ENCODE results near the gene ZNF335.

ZNF335 gene

DNA sequence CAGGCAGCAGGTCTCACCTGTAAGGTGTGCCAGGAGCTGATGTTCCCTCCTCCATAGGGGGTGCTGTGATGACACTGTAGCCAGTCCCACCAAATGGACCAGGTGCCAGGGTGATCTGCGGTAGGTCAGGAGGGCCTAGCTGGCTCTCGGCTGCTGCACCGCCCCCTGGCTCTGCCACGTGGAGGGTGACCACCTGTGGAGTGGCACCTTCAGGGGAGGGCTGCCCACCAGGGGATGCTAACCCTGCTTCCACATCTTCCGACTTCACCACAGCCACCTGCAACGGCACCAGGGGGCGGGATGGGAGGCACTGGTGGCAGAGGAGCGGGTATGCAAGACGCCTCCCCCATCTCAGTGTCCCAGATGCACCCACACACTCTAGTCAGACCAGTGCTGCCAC, 18.3 kb downstream of the ZNF335 start:
- TF ChIP-seq GATA3 (IDR thresholded peaks at IDR 0.05; ENCODE audit: low read depth, low read length) (no peak), GATA2 (IDR thresholded peaks at IDR 0.05; ENCODE audit: low read depth, low read length) (no peak)

DNA sequence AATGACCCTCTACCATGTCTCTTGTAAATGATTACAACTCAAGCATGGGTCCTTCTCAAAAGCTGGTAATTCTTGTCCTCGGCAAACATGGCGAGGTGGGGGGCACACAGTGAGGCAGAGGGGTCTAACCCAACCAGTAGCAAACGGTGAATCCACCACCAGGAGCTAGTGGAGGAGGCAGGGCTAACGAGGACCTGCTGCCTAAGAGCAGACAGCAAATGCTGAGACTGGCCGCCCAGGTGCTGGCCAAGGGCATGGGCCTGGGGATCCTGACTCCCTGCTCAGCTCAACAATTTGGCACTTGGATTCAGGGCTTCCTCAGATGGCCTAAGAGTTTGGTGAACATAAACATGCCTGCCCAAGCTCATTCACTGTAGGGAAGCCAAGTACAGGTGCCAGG, 19.1 kb downstream of the ZNF335 start:
- TF ChIP-seq GATA2 (IDR thresholded peaks at IDR 0.05; ENCODE audit: low read depth, low read length) = no peak
- no peak for TF ChIP-seq GATA3 (IDR thresholded peaks at IDR 0.05; ENCODE audit: low read depth, low read length)

DNA sequence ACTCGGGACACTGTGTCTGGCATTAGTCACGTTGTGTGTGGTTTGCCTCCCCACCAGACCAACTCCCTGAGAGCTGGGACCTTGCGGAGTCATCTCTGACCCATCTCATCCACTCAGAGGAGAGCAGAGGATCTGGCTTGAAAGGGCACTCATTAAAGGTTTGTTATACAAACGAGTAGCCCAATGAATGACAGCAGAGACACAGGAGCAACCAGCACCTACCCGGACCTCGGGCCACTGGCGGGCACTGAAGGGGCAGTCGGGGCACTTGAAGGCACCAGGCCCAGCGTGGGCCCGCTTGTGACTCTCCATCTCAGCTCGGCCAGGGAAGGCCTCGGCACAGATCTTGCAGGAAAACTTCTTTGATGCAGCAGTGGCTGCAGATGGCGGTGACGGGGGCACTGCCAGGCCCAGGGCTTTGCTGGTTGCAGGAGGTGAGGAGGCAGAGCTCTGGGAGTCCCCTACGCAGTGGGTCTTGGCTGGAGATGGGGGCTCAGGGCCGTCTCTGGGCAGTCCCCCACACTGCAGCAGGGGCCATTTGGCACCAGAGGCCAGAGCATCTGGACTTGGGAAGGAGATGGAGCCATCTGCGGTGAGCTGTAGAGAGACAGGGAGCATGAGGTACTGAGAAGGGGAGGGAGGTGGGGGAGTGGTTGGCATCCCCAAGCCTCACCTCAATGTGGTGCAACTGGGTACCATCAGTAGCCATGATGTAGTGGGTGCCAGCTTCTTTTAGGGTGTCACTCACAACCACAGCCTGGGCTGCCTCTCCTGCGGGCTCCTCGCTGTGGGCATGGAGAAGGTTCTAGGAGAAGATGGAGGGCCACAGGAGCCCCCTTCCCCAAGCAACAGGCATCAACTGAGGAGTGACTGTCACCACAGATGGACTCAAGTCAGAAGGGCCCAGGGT, 19.8 kb downstream of the ZNF335 start:
- TF ChIP-seq GATA2 (IDR thresholded peaks at IDR 0.05; ENCODE audit: low read depth, low read length) (no peak), GATA3 (IDR thresholded peaks at IDR 0.05; ENCODE audit: low read depth, low read length) (no peak)

DNA sequence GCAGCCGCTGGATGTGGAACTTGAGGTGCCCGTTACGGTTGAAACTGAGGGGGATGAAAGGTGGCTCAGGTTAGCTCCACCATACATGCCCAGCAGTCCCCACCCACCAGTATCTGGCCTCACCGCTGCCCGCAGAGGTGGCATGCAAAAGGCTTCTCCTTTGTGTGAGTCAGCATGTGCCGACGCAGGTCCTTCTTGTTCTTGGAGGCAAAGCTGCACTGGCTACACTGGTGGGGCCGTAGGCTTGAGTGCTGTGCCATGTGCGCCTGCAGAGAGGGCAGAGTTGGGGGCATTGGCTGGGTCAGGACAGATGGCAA, 21.7 kb downstream of the ZNF335 start:
- TF ChIP-seq GATA3 (IDR thresholded peaks at IDR 0.05; ENCODE audit: low read depth, low read length) (no peak), GATA2 (IDR thresholded peaks at IDR 0.05; ENCODE audit: low read depth, low read length) (no peak)

DNA sequence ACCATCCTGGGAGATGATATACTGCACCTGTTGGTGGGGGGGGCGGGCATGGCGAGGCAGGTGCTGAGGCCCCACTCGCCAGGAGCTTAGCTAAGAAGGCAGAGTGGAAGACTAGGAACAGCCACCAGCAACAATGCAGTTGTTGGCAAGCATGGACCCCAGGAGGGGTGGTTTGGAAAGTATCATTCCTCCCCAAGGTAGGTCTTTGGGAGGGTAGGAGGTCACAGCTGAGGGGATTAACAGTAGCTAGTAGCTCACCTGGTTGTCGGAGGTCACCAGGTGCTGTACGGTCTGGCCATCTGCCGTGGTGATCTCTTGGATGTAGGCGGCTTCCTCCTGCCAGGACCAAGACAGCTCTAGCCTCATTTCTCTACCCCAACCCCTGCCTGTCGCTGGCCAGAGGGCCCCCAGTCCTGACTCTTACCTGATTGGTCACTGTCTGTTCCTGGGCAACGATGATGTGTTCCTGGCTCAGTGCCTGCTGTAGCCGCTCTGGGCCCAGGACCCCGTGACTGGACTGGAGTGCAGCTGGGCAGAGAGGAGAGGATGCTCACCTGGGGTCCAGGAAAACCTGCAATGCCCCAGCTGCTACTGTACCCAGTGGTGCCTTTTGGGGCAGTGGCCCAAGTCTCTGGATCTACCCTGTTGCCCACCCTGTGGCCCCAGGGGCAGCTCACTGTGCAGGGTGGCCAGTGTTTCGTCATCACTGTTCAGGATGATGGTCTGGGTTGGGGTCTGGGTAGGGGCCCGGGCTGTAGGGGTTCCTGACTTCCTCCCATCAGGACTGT, 22.3 kb downstream of the ZNF335 start:
- no peak for TF ChIP-seq GATA2 (IDR thresholded peaks at IDR 0.05; ENCODE audit: low read depth, low read length)
- TF ChIP-seq GATA3 (IDR thresholded peaks at IDR 0.05; ENCODE audit: low read depth, low read length) = no peak

DNA sequence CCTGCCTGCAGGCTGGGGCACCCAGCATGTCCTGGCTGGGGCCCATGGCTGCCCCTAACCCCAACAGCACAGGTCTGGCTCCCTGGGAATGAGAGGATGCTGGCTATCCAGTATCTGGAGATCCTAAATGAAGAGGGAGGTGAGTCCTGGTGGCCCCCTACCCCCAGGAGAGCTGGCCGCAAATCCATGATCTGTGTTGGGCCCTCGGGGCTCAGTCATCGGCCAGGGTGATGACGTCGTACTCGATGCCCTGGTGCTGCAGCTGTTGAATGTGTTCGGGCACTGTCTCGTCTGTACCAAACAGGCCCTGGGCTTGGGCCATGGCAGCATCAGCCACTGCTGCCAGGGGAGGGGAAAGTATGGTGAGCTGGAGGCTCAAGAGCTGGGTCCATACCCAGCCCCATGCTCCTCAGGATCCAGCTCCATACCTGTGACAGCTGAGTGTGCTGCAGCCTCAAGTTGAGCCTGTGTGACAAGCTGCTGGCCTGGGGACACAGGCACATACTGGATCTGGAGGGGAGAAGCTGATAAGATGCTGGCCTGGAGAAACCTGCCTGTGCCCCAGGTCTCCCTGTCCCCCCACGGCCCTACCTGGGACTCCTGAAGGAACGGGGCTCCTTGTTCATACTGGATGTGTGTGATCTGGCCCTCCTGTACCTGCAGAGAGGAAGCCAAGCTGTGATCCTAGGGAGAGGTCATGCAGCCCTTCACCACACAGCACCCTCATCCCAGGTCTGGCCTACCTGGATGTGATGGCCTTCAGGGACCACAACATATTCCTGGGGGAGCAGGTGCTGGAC, 23.1 kb downstream of the ZNF335 start:
- TF ChIP-seq GATA3 (IDR thresholded peaks at IDR 0.05; ENCODE audit: low read depth, low read length) (no peak), GATA2 (IDR thresholded peaks at IDR 0.05; ENCODE audit: low read depth, low read length) (no peak)

DNA sequence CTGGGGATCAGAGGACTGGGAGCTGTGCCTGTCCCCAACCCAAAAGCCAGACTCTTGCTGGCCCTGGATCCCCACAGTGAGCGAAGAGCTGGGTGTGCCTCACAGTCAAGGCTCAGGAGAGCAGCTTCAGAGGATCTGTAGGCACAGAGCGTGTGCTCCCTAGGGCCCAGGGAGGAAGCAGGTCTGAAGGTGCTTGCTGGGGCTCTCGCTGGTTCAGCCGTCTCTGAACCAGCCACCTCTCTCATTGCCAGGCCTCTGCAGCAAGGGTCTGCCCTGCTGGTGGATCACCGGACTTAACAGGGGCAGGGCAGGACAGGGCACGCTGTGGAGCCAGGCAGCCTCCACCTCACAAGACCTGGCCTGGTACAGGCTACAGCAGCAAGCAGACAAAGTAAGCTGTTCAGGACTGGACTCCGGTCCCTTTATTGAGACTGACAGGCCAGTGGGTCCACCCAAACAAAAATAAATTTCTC, 23.7 kb downstream of the ZNF335 start:
- TF ChIP-seq GATA2 (IDR thresholded peaks at IDR 0.05; ENCODE audit: low read depth, low read length) (no peak), GATA3 (IDR thresholded peaks at IDR 0.05; ENCODE audit: low read depth, low read length) (no peak)

DNA sequence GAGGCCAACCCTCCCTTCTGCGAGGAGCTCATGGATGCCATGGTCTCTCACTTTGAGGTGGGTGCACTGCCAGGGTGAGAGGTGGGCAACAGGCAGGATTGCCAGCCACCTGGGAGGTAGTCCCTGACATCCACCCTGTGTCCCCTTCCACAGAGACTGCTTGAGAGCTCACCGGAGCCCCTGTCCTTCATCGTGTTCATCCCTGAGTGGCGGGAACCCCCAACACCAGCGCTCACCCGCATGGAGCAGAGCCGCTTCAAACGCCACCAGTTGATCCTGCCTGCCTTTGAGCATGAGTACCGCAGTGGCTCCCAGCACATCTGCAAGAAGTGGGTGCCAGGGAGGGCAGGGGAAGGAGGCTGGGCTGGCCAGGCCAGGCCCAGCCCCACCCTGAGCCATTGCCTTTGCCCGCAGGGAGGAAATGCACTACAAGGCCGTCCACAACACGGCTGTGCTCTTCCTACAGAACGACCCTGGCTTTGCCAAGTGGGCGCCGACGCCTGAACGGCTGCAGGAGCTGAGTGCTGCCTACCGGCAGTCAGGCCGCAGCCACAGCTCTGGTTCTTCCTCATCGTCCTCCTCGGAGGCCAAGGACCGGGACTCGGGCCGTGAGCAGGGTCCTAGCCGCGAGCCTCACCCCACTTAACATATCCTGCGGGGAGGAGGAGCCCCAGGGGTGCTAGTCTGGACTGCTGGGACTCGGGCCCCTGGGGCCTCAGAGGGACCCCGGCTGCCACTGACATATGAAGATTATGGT, 24.7 kb downstream of the ZNF335 start:
- no peak for TF ChIP-seq GATA3 (IDR thresholded peaks at IDR 0.05; ENCODE audit: low read depth, low read length)
- no peak for TF ChIP-seq GATA2 (IDR thresholded peaks at IDR 0.05; ENCODE audit: low read depth, low read length)

DNA sequence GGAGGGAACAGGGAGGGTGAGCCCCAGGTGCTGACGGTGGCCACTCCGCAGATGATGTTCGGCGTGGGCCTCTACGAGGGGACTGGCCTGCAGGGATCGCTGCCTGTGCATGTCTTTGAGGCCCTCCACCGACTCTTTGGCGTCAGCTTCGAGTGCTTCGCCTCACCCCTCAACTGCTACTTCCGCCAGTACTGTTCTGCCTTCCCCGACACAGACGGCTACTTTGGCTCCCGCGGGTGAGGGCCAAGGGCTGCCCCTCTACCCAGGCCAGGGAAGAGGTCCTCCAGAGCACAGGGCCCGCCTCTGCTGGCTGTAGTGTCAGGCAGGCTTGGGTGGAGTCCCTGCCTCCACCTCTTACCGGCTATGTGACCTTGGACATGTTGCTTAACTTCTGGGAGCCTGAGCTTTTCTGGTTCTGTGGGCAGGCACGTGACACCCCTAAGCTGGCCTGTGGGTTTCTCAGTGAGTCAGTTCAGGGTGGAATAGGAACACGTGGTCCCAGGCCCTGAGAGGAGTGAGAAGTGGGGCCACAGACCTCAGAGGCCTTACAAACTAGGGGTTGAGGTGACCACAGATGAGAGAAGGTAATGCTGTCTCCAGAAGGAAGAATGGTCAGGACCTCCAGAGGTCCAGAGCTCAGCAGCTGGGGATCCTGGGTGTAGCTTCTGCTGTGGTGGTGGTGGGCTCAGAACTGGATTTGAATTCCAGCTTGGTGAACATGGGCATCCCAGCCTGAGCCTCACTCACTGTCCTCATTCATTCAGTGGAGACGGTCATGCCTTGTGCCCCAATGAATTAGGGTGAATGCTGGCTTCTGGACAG, 25.6 kb downstream of the ZNF335 start:
- TF ChIP-seq GATA3 (IDR thresholded peaks at IDR 0.05; ENCODE audit: low read depth, low read length) = no peak
- TF ChIP-seq GATA2 (IDR thresholded peaks at IDR 0.05; ENCODE audit: low read depth, low read length) = no peak

DNA sequence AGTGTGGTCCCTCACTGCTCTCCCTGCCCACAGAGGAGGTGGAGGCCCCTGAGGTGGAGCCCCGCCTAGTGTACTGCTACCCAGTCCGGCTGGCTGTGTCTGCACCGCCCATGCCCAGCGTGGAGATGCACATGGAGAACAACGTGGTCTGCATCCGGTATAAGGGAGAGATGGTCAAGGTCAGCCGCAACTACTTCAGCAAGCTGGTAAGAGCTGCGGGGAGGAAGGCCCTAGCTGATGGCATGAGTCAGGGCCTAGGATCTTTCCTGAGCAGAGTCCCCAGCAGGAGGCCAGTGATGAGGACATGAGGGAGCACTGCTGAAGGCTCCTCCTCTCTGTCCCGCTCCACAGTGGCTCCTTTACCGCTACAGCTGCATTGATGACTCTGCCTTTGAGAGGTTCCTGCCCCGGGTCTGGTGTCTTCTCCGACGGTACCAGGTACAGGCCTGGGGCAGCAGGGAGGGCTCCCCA, 26.3 kb downstream of the ZNF335 start:
- TF ChIP-seq GATA3 (IDR thresholded peaks at IDR 0.05; ENCODE audit: low read depth, low read length) (no peak), GATA2 (IDR thresholded peaks at IDR 0.05; ENCODE audit: low read depth, low read length) (no peak)

DNA sequence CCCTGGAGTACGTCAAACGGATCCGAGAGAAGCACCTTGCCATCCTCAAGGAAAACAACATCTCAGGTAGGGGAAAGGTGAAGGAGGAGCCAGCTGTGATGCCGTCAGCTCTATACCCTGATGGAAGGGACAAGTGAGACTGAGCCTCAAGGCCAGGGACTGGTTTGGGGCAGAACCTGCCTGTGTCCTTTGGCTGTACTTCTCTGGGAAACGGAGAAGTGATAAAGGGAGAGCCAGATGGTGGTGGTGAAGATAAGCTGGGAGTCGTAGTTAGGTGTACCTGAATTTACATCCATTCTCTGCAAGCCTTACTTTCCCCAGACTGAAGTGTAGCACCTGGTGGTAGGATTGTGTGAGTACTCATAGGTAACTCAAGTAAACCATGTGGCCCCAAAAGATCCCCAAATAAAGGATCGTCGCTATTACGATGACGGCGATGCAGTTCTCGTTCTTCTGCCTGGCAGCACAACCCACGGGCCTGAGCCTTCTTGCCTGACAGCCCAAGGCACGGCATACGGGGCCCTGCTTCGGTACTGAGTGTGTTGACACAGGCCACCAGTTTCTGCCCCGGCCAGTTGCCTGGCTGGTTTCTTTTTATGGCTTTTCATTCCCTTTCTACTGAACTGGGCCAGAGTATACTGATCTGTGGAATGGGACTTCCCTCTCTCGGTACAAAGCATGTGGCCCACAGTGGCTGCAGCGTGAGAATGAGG, 26.9 kb downstream of the ZNF335 start:
- no peak for TF ChIP-seq GATA2 (IDR thresholded peaks at IDR 0.05; ENCODE audit: low read depth, low read length)
- no peak for TF ChIP-seq GATA3 (IDR thresholded peaks at IDR 0.05; ENCODE audit: low read depth, low read length)

All from SH-SY5Y (cell line).